SH-SY5Y (cell line): ENCODE measurements around the gene DCAF10.

Experiments
- GATA2 ChIP-seq: IDR thresholded peaks from 2 replicates; pipeline ENCODE4 v1.6.1; 2011; ENCODE audit warnings: mild to moderate bottlenecking, low read depth, low read length
- GATA3 ChIP-seq: IDR thresholded peaks from 2 replicates; pipeline ENCODE4 v1.6.1; 2011; ENCODE audit warnings: low read depth, mild to moderate bottlenecking, low read length, moderate library complexity

DNA sequence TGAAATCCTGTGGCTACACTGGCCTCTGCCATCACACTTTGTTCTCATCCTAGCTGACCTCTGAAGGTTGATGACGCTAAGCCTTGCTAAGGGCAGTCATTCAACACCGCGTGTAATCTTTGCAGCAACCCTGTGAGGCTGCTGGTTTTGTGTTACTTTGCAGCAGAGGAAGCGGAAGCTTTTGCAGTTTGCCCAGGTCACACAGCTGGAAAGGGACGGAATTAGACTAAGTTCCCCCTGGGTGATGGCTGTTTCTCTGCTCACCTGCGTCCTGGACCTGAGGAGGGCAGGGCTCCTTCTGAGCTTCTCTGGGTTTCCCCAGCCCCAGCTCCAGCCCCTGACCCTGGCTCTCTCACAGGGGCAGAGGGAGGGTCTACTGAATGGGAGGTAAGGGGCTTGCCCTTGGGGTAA, 110.7 kb downstream of the DCAF10 start:
- TF ChIP-seq GATA3 (no peak), GATA2 (no peak)
